Fibroblast of pulmonary artery (primary cell): ENCODE data around the gene CPNE4.

Source experiments
- DNase-seq: peaks from one replicate; pipeline ENCODE4 v3.0.0-alpha.2; 2010; ENCODE audit warnings: low read depth
- H3K4me3 ChIP-seq: replicated peaks from 2 replicates; pipeline ENCODE4 v1.5.1; 2011; ENCODE audit warnings: low read depth, mild to moderate bottlenecking, control low read depth, low read length, moderate library complexity
- CTCF ChIP-seq: IDR thresholded peaks from 2 replicates; pipeline ENCODE4 v1.5.1; 2011; ENCODE audit warnings: mild to moderate bottlenecking, control low read depth, low read length, inconsistent platforms; ENCODE audit errors: missing control alignments

CPNE4 gene

GRCh38 chr3:131995891-131996290 lies 38.9 kb downstream of the CPNE4 start:
- no peak for DNase-seq
- no peak overlapping the region for H3K4me3 ChIP-seq
- no peak for TF ChIP-seq CTCF

- TF ChIP-seq CTCF = no peak
Measured at GRCh38 chr3:131989318-131989717, 45.5 kb downstream of the CPNE4 start.

GRCh38 chr3:131988209-131988608 lies 46.6 kb downstream of the CPNE4 start:
- DNase-seq = no peak
- no peak for TF ChIP-seq CTCF
- H3K4me3 ChIP-seq = no peak overlapping the region

More at GRCh38 chr3:131989318-131989717, 45.5 kb downstream of the CPNE4 start:
- no peak overlapping the region for H3K4me3 ChIP-seq
- no peak for DNase-seq

GRCh38 chr3:131983689-131984088 lies 51.1 kb downstream of the CPNE4 start:
- no peak for DNase-seq
- H3K4me3 ChIP-seq = no peak overlapping the region
- TF ChIP-seq CTCF = no peak

GRCh38 chr3:131981323-131981722 lies 53.5 kb downstream of the CPNE4 start:
- H3K4me3 ChIP-seq = no peak overlapping the region
- no peak for DNase-seq
- no peak for TF ChIP-seq CTCF

GRCh38 chr3:131976448-131976847 lies 58.4 kb downstream of the CPNE4 start:
- DNase-seq = no peak
- TF ChIP-seq CTCF = no peak
- no peak overlapping the region for H3K4me3 ChIP-seq

- no peak for DNase-seq
- no peak overlapping the region for H3K4me3 ChIP-seq
- no peak for TF ChIP-seq CTCF
Measured at GRCh38 chr3:131975047-131975446, 59.8 kb downstream of the CPNE4 start.
